OCI-LY1 (cell line): Measurements from ENCODE around the gene SGPL1.

Experiments used
- CTCF ChIP-seq: fragments of 200-600 bp; sonication (generic), shearing (Covaris generic); IDR thresholded peaks from 2 replicates; pipeline ENCODE4 v1.5.1; 2017; ENCODE audit warnings: mild to moderate bottlenecking, antibody characterized with exemption, low read length, moderate library complexity, mixed read lengths
- EZH2 ChIP-seq: fragments of 200-600 bp; sonication (generic), shearing (Covaris generic); IDR thresholded peaks from 2 replicates; pipeline ENCODE4 v1.8.0; 2017; ENCODE audit warnings: borderline replicate concordance, mixed run types, mild to moderate bottlenecking, antibody characterized with exemption, low read length, moderate library complexity, mixed read lengths

- TF ChIP-seq CTCF (no peak), EZH2 (no peak)
Observed at GRCh38 chr10:70845816-70846215, 30.1 kb downstream of the SGPL1 start.
